Fibroblast of skin of left biceps (primary cell): ENCODE data around the gene SYAP1.
"Not testable (repeated sequence)": the region's sequence is repeated elsewhere in the genome, so short reads cannot be mapped to it uniquely, and the experiment has no call there.

ENCODE experiments used
- DNase-seq, 2 experiments: peaks; one replicate each; pipeline ENCODE4 v3.0.0-alpha.2; 2013; ENCODE audit warnings: low read depth in 2 of 2

SYAP1 gene

GRCh38 chrX:16725072-16725471, 5.7 kb downstream of the SYAP1 start:
- DNase-seq, result no peak

- DNase-seq, result not testable (repeated sequence)
These were observed 7.1 kb downstream of the SYAP1 start for GRCh38 chrX:16726347-16726988.

DNA sequence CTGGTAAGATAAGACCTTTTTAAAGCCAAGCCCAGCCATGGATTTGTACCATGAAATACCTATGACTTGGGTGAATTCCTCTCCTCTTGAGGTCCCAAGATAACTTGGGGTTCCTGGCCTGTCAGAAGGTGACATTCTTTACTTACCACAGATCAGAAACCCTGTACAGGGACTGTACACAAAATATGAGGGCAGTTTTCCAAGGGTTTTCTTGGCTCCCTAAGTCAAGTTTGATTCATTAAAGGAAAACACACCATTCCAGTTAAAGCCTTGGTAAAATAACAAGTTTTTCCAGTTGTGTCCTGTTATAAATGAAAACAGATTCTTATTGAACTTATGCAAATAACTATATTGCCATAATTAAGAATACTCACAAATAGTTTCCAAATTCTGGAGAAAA, 8.2 kb downstream of the SYAP1 start:
- no peak for DNase-seq

- no peak for DNase-seq
These were observed 11.0 kb downstream of the SYAP1 start for GRCh38 chrX:16730450-16730849.

DNA sequence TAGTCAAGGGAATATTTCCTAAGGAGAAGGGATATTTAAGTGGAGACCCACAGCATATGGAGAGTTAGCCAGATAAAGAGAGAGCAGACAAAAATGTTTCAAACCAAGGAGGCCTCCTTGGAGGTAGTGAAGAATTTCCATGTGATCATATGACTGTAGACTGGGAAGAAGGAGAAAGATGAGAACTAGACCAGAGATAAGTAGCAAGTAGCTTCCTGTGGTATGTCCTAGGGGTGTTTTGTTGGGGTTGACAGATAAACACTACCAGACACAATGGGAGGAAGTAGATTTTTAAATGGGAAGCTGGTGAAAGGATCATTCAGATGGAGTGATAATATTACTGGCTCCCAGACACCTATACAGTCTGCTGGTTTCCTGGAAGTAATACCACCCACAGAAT, 13.6 kb downstream of the SYAP1 start:
- no peak for DNase-seq

DNA sequence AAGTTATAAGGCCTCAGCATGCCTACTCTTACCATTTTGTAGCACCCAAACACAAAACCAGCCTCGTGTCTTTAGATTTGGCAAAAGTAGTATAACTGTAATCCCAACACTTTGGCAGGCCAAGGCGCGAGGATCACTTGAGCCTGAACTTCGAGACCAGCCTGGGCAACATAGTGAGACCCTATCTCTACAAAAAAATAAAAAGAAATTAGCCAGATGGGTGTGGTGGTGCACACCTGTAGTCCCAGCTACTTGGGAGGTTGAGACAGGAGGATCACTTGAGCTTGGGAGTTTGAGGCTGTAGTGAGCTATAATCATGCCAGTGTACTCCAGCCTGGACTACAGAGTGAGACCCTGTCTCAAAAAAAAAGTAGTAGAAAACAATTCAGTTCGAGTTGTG, 17.6 kb downstream of the SYAP1 start:
- no peak for DNase-seq

DNA sequence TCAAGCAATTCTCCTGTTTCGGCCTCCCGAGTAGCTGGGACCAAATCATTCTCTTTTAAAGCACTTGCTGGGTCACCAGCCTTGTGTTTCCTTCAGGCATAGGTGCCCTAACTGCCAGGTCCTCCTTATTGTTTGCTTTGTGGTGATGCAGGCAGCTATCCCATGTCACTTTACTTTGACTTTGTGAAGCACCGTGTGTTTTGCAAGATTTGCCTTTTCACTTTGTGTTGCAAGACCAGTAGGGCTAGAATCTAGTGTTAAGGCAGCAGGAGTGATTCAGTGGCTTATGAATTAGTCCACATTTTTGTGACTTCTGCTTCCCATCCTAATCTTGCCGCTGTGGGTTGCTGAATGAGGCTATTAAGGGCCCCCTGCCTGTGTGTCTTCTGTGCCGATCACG, 20.2 kb downstream of the SYAP1 start:
- DNase-seq, result no peak

GRCh38 chrX:16743604-16744325, 24.4 kb downstream of the SYAP1 start:
- peak; percentile 29 to 31 for DNase-seq

DNA sequence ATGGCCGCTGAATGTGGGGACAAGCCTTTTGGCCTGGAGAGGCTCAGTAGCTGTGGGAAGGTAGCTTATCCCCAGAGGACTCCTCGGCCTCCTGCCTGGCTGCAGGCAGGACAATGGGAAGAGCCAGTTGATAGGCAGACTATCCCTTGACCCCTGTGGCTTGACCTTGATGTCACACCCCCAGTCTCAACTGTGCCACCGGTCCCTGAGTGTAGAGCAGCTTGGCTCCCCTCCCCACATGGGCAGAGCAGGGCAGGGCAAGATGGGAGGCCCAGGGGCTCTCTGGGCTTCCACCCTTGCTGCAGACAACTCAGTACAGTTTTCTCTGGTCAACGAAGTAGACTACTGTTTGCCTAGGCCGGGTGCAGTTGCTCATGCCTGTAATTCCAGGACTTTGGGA, 25.7 kb downstream of the SYAP1 start:
- DNase-seq, result no peak

GRCh38 chrX:16745659-16746058, 26.2 kb downstream of the SYAP1 start:
- DNase-seq, result no peak

DNA sequence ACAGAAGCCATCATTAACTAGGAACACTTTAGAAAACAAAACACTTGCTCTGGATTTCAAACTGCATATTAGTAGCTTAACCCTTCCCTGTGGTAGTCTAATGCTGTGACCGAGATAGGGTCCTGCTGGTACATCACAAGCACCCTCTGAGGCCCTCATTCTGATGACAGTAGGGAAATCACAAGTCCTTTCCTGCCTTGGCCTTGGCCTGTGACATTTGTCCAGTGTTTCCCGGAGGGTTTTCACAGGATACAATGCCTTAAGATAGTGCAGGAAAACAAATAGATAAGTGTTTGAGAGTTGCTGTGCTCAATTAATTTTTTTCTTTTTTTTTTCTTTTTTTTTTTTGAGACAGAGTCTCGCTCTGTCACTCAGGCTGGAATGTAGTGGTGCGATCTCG, 29.0 kb downstream of the SYAP1 start:
- no peak for DNase-seq

DNA sequence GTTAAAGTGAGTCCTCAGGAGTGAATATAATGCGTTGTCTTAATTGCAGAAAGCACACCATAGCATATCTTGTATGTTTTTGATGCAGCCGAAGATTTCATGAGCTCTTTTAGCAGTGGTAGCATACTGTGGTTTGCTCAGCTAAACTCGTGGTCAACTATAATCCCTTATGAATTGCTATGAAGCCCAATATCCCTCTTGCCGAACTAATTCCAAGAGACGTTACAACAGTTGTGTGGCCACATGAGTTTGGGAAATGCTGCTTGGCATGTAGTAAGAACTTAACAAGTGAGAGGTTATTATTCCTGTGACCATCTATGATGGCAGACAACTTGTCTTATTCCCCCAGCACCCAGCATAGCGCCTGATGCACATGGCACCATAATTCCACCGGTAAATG, 30.7 kb downstream of the SYAP1 start:
- no peak for DNase-seq

DNA sequence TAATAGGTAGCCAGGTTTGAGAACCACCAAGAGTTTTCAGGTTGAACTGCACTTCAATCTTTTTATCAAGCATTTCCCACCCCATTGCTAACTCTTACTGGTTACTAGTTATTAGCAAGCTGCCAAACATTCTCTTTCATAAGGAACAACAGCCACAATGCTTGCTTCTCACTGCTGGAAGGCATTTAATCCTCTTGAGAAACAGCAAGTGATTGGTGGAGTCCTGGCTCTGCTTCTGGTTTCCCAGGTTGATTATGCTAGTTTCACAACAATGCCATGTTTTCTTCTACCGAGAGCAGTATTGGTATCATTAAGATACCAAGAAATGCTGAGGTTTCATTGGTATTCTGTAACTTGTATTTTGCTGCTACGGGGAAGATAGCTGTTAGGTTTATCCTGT, 34.6 kb downstream of the SYAP1 start:
- no peak for DNase-seq

DNA sequence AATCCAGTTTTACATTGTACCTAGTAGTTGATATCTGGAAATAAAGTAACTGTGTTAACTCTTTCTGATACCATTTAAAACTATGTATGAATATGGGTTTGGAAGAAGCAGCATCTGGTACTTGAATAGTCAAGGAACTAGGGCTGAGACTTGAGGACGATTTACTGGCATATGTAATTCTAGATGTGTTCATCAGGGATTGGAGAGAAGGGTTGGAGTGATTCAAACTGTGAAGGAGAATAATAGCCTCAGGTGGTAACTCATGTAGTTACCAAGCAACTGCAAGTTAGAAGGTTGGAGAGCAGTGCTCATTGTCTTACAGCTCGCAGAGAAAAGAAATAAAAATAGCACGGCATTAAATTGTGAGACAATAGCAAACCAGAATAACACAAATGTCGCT, 37.3 kb downstream of the SYAP1 start:
- no peak for DNase-seq

GRCh38 chrX:16761500-16761899, 42.1 kb downstream of the SYAP1 start:
- DNase-seq, result not testable (repeated sequence)

GRCh38 chrX:16762579-16762978, 43.2 kb downstream of the SYAP1 start:
- DNase-seq, result no peak

GRCh38 chrX:16765594-16765993, 46.2 kb downstream of the SYAP1 start:
- DNase-seq, result no peak

- no peak for DNase-seq
These were observed 51.6 kb downstream of the SYAP1 start for GRCh38 chrX:16770970-16771482.

DNA sequence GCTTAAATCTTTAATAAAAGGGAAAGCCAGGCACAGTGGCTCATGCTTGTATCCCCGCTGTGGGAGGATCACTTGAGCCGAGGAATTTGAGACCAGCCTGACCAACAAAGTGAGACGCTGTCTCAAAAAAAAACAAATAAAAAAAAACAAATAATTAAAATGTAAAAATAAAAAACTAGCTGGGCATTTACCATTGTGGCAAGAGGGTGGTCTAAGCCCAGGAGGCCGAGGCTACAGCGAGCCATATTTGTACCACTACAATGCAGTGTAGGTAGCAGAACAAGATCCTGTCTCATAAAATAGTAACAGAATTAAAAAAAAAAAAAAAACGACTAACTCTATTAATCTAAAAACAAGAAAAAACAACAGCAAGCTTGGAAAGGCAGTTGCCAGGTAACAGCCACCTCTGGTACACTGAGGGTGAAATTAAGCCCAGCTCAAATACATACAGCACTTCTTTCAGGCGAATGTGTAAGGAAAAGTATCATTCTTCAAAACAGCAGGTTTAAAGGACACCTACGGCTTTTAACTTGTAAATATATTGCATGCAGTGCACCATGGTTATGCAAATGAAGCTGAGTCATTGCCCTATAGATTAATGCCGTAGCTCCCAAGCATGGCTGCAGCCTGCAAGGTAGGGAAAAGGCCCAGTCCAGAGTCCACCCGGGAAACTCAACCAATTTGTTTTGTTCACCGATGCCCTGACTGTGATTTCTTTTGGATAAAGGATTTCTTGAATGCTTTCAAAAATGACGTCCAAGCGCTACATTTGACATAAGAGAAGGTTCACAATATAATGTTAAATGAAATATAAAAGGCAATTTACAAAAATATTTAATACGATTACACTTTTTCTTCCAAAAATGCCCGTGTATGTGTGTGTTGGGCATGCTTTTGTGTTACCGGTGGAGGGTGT, 52.3 kb downstream of the SYAP1 start:
- DNase-seq, result peak; percentile 40 to 58

GRCh38 chrX:16772460-16772859, 53.0 kb downstream of the SYAP1 start:
- DNase-seq, result no peak

DNA sequence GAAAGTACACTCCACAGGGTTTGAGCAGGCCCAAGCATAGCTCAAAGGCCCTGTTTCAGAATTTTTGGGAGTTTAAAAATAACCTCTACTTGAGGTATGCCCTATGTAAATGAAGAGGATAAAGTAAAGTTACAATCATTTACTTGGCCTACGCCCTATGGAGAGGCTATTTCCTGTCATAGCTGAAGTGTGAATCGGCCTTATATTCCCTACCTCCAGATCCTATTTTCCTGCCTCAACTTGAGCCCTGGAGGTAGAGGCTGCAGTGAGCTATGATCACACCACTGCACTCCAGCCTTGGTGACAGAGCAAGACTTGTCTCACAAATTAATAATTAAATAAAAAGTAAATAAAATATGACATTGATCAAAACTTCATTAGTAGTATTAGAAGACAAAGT, 55.3 kb downstream of the SYAP1 start:
- DNase-seq, result no peak

- DNase-seq, result no peak
These were observed 59.1 kb downstream of the SYAP1 start for GRCh38 chrX:16778545-16778944.
